NCI-H82 treated with DMSO at 0.1 percent for 48 hours (cell line): ENCODE results near the gene TNNC1.

ENCODE experiments used
- DNase-seq: peaks from one replicate; lab custom pipeline; 2025; ENCODE audit not compliant: unreplicated experiment; lab: John Stamatoyannopoulos, UW

The TNNC1 gene

GRCh38 chr3:52443791-52444687 lies 9.8 kb downstream of the TNNC1 start:
- DNase-seq, result no peak

DNA sequence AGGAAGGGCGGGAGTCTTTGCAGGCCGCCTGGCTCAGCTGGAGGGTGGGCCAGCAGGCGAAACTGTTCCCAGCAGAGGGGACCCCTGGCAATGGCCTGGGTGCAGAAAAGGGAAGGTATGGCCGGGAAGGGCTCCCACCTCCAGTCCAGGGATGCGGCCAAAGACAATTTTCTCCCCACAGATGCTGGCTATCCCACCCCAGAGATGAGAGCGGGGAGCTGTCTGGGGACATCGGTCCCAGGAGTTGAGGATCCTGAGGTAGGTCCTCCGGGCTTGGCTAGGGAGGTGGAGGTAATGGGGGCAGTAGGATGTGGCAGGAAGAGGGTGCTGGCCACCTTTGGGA lies 10.6 kb downstream of the TNNC1 start:
- DNase-seq, result no peak

- no peak for DNase-seq
Observed at GRCh38 chr3:52442409-52443267, 11.2 kb downstream of the TNNC1 start.

DNA sequence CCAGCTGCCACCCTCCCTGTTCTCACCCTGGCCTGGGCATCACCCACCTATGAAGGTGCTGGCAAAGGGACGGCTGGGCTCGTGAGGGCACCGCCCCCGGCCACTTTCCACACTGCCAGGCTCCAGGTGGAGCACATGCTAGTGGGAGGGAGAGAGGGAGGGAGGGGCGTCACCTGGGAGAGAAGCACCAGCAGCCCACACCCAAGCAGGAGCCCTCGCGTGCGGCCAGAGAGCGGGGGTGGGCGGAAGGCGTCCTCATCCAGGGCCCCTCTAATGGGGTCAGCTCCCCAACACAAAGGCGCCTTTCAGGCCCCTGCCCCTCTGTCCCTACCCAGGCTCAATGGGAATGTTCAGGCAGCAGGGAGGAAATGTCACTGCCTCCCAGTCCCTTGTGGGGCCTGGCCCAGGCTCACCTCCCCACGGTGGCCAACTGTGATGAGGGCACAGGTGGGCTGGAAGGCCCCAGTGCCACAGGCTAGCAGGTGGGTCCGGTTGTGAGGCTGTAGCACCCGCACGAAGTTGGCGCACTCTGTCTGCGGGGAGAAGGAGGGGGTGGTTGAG lies 12.0 kb downstream of the TNNC1 start:
- DNase-seq, result no peak

GRCh38 chr3:52441091-52441771 lies 12.6 kb downstream of the TNNC1 start:
- DNase-seq, result no peak

DNA sequence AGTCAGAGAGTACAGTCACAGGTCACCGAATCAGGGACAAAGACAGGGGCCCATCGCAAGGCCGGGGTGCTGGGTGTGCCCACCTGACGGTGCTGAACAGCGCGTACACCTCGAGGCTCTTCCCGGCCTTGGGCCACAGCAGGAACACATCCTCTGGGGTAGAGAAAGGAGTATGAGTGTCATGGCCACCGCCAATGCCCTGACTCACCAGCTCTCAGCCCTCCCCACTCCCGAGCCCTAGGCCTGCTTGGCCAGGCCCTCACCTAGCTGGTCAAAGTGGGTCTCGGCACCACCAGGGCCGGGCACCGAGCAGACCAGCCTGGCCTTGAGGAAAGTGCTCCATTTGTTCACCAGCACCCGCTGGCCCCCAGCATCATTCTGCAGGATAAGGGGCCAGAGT lies 13.2 kb downstream of the TNNC1 start:
- no peak for DNase-seq

GRCh38 chr3:52440249-52440551 lies 13.6 kb downstream of the TNNC1 start:
- DNase-seq, result no peak

- DNase-seq, result no peak
Observed at GRCh38 chr3:52439426-52440248, 14.2 kb downstream of the TNNC1 start.

DNA sequence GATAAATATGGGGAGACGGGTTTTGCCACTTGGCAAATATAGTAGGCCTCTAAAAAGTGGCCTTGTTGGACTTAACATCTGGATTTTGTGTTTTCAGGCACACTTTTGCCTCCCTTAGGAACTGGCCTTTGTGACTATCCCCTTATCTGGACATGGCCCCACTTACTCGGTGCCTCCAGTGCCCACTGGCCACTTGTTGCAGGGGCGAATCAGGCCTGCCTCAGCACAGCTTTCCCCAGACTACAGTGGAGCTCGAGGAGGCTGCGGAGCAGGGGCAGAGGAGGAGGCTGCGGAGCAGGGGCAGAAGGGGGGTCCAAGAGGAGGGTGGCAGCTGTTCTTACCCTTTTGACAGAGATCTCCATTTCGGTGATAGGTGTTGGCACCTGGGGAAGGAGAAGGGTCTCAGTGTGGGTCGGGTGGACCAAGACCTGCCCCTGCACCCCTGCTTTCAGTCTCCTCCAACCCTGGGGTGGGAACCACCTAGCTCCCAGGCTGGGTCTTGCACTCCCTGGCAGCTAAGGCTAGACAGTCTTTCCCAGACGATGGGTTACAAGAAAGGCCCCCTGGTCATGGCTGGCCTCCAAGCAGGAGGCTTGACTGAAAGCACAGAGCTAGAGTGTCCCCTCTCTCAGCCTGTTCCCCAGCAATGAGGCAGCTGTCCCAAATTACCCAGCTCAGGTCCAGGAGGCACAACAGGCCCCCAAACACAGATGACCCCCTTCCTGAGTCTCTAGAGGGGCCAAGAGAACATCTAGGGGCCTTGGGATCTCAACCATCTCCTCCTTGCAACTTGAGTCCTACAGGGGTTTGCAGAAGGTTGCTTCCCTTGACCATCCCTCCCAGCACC lies 15.0 kb downstream of the TNNC1 start:
- DNase-seq, result no peak

DNA sequence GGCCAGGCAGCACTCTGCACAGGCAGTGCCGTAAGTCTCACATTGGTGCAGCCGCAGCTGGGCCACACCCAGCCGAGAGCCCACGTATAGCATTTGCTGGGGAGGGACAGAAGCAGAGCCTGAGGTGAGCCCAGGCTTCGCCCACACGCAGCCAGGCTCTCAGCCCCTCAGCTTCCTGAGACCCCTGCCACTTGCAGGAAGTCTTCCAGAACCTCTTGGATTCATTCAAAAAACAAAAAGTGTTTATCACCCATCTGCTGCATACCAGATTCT lies 15.8 kb downstream of the TNNC1 start:
- no peak for DNase-seq

DNA sequence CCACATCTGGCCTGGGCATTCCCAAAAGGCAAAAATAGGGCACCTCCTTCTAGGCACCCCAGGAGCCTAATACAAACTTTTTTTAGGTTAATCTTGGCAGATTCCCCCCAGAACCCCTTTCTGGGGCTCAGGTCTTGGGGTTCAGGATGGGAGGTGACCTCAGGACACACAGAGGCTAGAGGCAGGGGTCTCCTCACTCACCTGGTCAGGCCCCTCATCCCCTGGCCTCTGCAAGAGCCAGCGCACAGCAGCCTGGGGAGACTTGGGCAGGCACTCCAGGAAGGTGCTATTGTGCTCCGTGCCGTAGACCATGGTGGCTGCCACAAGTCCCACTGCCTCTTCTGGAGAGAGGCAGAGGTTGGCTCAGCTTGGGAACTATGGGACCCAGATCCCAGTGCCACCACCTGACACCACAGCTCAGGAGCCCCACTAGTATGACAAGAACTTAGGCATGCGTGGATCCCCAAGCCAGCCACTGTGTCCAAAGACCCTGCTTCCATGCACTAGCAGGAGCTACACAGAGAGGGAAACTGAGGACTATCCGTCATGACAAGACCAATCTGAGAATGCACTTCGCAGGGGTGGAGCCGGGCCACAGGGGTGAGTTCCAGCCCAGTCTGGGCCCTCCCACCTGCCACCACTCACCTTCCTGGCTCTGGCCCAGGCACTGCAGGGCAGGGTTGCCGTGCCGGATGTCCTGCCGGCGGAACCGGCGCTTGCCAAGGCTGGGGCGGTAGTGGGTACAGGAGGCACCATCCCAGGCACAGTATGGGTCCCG lies 16.3 kb downstream of the TNNC1 start:
- no peak for DNase-seq

DNA sequence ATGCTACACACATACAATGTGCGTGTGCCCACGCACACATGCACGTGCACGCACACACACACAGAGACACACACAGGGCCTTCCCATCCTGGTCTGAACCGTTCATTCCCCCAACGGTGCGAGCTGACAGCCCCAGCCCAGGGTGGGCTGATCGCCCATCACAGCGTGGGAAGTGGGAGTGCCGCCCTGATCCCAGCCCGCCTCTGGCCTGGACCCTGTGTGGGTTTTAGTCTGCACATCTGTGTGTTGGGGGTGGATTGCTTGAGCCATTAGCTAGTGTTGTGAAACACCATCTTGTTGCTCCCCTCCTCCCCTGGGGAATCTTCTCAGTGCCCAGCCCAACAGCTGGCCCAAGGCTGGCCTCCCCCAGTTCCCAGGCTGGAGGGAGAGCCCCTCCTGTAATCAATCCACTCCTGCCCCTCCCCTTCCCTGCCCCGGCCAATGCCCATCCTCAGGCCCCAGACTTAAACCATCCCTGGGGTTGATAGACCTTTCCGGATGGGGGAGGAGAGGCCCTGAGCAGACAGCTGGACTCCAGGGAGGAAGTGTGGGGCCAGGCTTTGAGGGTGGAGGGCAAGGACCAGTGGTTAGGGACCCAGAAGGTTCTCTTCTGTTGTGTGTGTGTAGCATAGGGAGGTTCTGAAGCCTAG lies 17.2 kb downstream of the TNNC1 start:
- peak; percentile 12 for DNase-seq

DNA sequence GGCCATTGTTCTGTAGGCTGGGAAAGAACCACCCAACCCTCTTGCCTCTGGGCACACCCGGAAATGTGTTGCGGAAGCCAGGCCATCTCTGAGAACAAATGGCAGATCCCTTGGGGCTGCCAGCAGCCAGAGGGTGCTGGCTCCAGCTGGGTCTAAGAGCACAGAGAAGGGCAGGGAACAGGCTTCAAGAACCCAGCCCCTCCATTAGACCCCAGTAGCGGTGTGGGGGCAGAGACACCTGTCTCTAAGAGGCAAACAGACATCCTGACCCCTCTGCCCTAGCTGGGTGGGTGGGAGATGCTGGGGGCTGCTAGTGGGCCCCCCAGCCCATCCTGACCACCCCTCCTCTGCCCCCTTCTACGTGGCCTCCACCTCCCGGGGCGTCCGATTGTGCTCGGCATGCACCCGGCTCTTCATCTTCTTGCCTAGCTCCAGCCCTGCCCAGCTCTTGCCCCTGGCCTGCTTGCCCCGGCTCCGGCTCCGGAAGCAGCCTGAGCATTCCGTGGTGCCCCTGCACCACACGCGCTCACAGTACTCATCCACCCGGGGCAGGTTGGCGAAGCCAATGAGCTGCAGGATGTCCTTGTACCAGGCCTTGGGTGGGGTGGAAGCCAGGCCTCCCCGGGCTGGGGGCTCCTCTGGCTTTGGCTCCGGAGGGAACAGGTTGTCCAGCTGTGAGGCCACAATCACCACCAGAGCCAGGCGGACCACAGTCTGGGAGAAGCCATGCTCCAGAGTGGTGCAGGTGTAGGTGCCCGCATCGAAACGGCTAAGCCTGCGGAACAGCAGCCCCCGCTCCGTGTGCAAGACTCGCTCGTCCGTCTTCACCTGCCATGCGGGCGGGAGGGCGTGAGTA lies 18.4 kb downstream of the TNNC1 start:
- no peak for DNase-seq

DNA sequence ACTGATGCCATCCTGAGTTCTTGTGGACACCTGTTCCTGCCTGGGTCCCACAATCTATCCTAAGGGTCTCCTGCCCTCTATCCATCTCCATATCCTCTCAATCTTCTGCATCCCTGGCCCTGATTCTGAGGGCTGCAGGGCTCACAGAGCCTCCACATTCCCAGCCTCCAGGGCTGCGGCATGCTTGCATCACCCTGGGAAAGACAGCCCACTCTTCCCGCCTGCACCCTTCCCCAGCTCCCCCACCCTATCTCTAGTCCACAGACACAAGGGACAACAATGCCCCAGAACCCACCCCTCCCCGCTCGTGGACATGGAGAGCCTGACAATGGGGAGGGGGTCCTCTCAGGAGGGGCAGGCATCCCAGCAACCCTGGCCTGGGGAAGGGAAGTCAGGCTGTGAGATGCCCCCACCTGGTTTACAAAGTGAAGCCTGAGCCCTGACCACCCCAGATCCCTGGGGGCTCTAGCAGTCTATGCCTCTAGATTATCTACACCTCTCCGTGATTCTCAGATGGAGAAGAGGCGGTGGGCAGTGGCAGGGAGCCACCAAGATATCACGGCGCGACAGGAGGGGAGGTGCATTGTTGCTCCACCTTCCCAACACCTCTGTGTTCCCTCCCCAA lies 19.2 kb downstream of the TNNC1 start:
- no peak for DNase-seq

DNA sequence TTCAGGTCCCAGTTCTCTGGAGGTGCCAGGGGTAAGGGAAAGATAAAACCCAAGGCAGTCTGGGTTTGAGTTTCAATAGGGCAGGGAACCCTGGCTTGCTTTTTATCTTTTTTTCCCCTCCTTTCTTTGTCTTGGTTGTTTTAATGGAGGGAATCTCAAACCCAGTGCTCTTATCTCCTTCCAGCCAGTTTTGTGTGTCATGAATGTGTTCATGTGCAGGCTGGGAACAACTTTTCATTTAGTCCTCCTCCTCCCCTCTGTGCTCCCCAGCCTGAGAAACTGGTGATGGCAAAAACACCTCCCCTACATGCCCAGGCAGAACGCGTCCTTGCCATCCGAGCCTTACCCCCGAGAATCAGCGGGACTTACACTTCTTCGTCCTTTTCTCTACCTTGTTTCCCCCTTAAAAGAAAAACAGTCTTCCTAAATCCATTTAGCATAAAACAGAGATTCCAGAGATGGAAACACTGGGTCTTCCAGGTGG lies 19.8 kb downstream of the TNNC1 start:
- DNase-seq, result no peak

GRCh38 chr3:52433328-52433995 lies 20.4 kb downstream of the TNNC1 start:
- DNase-seq, result peak; percentile 17

DNA sequence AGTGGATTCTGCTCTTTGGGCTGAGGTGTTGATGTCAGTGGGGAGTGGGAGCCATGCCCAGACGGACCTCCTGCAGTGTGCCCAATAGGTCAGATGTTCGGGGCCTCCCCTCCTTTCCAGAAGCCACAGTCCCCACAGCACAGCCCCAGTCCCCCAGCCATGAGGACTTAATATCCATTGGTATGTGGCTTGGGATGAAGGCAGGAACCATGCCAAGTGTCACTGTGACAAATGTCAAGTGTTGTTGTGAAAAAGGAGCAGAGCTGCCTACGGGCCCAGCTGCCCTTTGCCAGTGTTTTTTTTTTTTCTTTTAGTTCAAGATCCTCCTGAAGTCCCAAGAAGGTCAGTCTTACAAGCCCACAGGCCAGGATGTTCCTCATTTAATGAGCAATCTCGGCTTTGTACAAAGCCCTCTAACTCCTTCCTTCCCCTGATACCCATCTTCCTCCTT lies 21.1 kb downstream of the TNNC1 start:
- no peak for DNase-seq
